Left lung (tissue), 14 donors: ENCODE measurements around the gene GCSH. TPM values are rescaled to one million over a fixed set of nuclear protein-coding genes. Genes with fewer than 3 reads are reported as not detected.

Source experiments
- ATAC-seq: fragments of 200-7000 bp; cut with Tn5 transposase; one replicate; pipeline ENCODE4 v1.9.1; 2020; ENCODE audit warnings: moderate library complexity
- DNase-seq, 4 donors: peaks; one replicate each; pipeline ENCODE4 v3.0.0-alpha.2; 2013 to 2020
- H3K27ac ChIP-seq, 2 donors: fragments of 200-600 bp; sonication (generic) in 1 of 2; one replicate each; pipeline versions ENCODE4 v1.5.0 to v1.8.0; 2020 to 2021
- H3K27me3 ChIP-seq, 2 donors: fragments of 200-600 bp; sonication (generic) in 1 of 2; one replicate each; pipeline versions ENCODE4 v1.5.0 to v1.8.0; 2020 to 2021
- H3K36me3 ChIP-seq, 2 donors: fragments of 200-600 bp; sonication (generic) in 1 of 2; one replicate each; pipeline versions ENCODE4 v1.5.0 to v1.8.0; 2020 to 2021
- H3K4me1 ChIP-seq, 2 donors: fragments of 200-600 bp; one replicate each; pipeline ENCODE4 v1.8.0; 2021
- H3K4me3 ChIP-seq, 2 donors: fragments of 200-600 bp; sonication (generic) in 1 of 2; one replicate each; pipeline versions ENCODE4 v1.5.0 to v1.8.0; 2020 to 2021; ENCODE audit warnings: mild to moderate bottlenecking in 1 of 2
- H3K9me3 ChIP-seq, 2 donors: fragments of 200-600 bp; sonication (generic) in 1 of 2; one replicate each; pipeline versions ENCODE4 v1.5.0 to v1.8.0; 2020 to 2021
- intact Hi-C, 2 donors: fragments of 100-400 bp; cut with DNase I; formaldehyde crosslinking; loops; one replicate each; pipeline versions ENCODE4 v1.11.2 to v1.14.2; 2022
- long read RNA-seq, 12 donors: library from polyadenylated mRNA in 2 of 12; unstranded in 2 of 12; transcript quantifications; one replicate each; pipeline ENCODE4 v2.0.0 and lab custom pipeline, GENCODE V29; 2019 to 2026
- polyA plus RNA-seq, 6 donors: library from polyadenylated mRNA; unstranded; fragments of 120-200 nt; gene quantifications; one replicate each; pipeline ENCODE4 v1.2.1, GENCODE V29; 2013; ENCODE audit not compliant: insufficient read length in 6 of 6
- total RNA-seq, 2 donors: library from RNA; stranded (reverse); fragmentation: NEBNext Ultra II Directional; extraction: Animal tissue kit (Norgen Biotek cat#: 25700); gene quantifications; one replicate each; pipeline ENCODE4 v1.2.1, GENCODE V29; 2021
- TF ChIP-seq, protein P1 (sequence below), 2 donors: fragments of 200-600 bp; sonication (generic) in 1 of 2; IDR thresholded peaks; one replicate each; pipeline versions ENCODE4 v1.5.0 to v1.8.0; 2021; ENCODE audit warnings: antibody characterized with exemption in 2 of 2
- donor health status: DM: no; HTN: yes; CAD: no.
- donor health status: DM: no; HTN: no; CAD: no.

The GCSH gene
- 10 to 100 TPM; 22.2 to 33.9 TPM for total RNA-seq
- 10 to 100 TPM; 63.3 to 68.9 (median 65.7) TPM for polyA plus RNA-seq
- long read RNA-seq, donor 1, transcript GCSH-201 (5 exons, 1,597 nt) = major isoform, 32 of 33 reads
- long read RNA-seq, donor 1, partial matches to known transcripts = 0 of 33 reads
- long read RNA-seq, donor 1, other reads (novel, unspliced or antisense) = 0 of 33 reads
- long read RNA-seq, donor 2, transcript GCSH-201 (5 exons, 1,597 nt) = major isoform, 31 of 35 reads
- long read RNA-seq, donor 2, partial matches to known transcripts = 0 of 35 reads
- long read RNA-seq, donor 2, other reads (novel, unspliced or antisense) = 0 of 35 reads
- long read RNA-seq, donor 3, transcript GCSH-201 (5 exons, 1,597 nt) = major isoform, 28 of 33 reads
- long read RNA-seq, donor 3, partial matches to known transcripts = 0 of 33 reads
- long read RNA-seq, donor 3, other reads (novel, unspliced or antisense) = 0 of 33 reads
- long read RNA-seq, donor 4, transcript GCSH-201 (5 exons, 1,597 nt) = major isoform, 25 of 27 reads
- long read RNA-seq, donor 4, partial matches to known transcripts = 0 of 27 reads
- long read RNA-seq, donor 4, other reads (novel, unspliced or antisense) = 0 of 27 reads
- long read RNA-seq, donor 5, transcript GCSH-201 (5 exons, 1,597 nt) = major isoform, 28 of 28 reads
- long read RNA-seq, donor 5, partial matches to known transcripts = 0 of 28 reads
- long read RNA-seq, donor 5, other reads (novel, unspliced or antisense) = 0 of 28 reads
- long read RNA-seq, donor 6, transcript GCSH-201 (5 exons, 1,597 nt) = major isoform, 23 of 23 reads
- long read RNA-seq, donor 6, partial matches to known transcripts = 0 of 23 reads
- long read RNA-seq, donor 6, other reads (novel, unspliced or antisense) = 0 of 23 reads
- long read RNA-seq, donor 7, transcript GCSH-201 (5 exons, 1,597 nt) = major isoform, 16 of 17 reads
- long read RNA-seq, donor 7, partial matches to known transcripts = 0 of 17 reads
- long read RNA-seq, donor 7, other reads (novel, unspliced or antisense) = 0 of 17 reads
- long read RNA-seq, donor 8, transcript GCSH-201 (5 exons, 1,597 nt) = major isoform, 16 of 19 reads
- long read RNA-seq, donor 8, partial matches to known transcripts = 0 of 19 reads
- long read RNA-seq, donor 8, other reads (novel, unspliced or antisense) = 0 of 19 reads
- long read RNA-seq, donor 9, partial matches to known transcripts = 0 of 1 reads
- long read RNA-seq, donor 9, other reads (novel, unspliced or antisense) = 0 of 1 reads
- long read RNA-seq, donor 10, transcript GCSH-201 (5 exons, 1,597 nt) = major isoform, 32 of 37 reads
- long read RNA-seq, donor 10, partial matches to known transcripts = 0 of 37 reads
- long read RNA-seq, donor 10, other reads (novel, unspliced or antisense) = 2 of 37 reads
- long read RNA-seq, donor 11 = 0 reads
- long read RNA-seq, donor 12, transcript GCSH-201 (5 exons, 1,597 nt) = major isoform, 9 of 11 reads
- long read RNA-seq, donor 12, partial matches to known transcripts = 0 of 11 reads
- long read RNA-seq, donor 12, other reads (novel, unspliced or antisense) = 0 of 11 reads

DNA sequence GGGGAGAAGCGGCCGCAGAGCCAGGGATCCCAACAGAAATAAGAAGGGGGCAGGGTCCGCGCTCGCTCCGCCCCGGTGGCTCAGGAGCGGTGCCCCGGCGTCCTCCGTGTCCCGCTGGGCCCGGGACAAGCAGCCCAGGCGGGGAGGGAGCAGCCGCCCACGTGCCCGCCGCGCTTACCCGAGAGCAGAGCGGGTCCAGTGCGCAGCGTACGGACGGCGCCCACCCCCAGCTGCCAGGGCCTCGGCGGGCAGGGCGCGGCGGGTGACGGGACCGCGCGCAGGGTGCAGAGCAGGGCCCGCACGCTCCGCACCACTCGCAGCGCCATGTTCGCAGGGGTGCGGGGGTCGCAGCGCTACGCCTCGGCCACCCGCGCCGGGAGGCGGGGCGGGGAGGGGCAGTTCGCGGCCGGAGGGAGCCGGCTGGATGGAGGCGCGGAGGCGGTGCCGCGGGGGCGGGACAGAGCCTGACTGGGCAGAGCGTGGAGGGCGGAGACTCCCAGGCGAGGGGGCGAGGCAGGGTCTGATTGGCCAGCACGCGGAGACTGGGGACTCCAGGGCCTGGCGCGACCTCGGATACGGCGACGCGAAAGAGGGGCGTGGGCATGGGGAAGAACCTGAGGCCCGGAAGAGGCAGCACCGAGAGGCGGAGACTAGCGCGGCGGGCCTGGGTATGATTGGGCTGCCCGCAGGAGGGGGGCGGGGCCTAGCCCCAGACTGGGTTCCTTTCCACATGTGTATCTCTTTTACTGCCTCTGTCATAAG is at the start of gene GCSH:
TSS of gene GCSH (minus strand) at position 443 of the 762 bp plus-strand sequence. CDS start at position 326, 117 bp downstream.
- intact Hi-C loops = no loop called here
- no peaks in the 10 kb centered on the region for H3K27me3 ChIP-seq
- DNase-seq (peak; percentile 96 to 100 (median 100)), ATAC-seq (peak; percentile 99)
- H3K9me3 ChIP-seq = no peaks in the 10 kb centered on the region
- H3K4me3 ChIP-seq = peak within 1 kb of the TSS; percentile 88 to 93
- peaks cover 0 to 3% of the 10 kb centered on the region in 2 donors for H3K4me1 ChIP-seq
- peak within 1 kb of the TSS; percentile 70 to 80 for H3K27ac ChIP-seq
- TF ChIP-seq, protein P1, sequence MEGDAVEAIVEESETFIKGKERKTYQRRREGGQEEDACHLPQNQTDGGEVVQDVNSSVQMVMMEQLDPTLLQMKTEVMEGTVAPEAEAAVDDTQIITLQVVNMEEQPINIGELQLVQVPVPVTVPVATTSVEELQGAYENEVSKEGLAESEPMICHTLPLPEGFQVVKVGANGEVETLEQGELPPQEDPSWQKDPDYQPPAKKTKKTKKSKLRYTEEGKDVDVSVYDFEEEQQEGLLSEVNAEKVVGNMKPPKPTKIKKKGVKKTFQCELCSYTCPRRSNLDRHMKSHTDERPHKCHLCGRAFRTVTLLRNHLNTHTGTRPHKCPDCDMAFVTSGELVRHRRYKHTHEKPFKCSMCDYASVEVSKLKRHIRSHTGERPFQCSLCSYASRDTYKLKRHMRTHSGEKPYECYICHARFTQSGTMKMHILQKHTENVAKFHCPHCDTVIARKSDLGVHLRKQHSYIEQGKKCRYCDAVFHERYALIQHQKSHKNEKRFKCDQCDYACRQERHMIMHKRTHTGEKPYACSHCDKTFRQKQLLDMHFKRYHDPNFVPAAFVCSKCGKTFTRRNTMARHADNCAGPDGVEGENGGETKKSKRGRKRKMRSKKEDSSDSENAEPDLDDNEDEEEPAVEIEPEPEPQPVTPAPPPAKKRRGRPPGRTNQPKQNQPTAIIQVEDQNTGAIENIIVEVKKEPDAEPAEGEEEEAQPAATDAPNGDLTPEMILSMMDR (IDR thresholded peaks at IDR 0.05) = no peak
- no peaks in the 10 kb centered on the region for H3K36me3 ChIP-seq

DNA sequence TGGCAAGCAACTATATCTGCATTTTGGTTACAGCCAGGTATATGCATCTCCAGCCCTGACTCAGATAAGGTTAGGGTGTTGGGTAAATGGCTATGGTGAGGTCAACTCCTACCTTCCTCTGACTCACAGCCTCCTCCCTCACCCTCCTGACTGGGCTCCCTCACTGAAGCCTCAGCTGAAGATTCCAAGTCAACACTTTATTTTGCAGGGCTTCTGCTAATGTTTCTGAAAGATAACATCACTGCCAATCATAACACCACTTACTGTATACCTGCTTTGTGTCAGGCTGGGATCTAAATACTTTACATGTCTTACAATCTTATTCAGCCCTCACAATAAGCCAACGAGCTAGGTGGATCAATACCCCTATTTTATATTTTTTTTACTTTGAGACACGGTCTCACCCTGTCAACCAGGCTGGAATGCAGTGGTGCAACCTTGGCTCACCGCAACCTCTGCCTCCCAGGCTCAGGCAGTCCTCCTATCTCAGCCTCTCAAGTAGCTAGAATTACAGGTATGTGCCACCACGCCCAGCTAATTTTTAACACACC is 47.8 kb upstream of the GCSH start:
- TF ChIP-seq, protein P1 (IDR thresholded peaks at IDR 0.05) = no peak
- DNase-seq = no peak
- H3K36me3 ChIP-seq = no peaks in the 10 kb centered on the region
- ATAC-seq = peak; percentile 74
- H3K27ac ChIP-seq = no peak overlapping the region
- no peak overlapping the region for H3K4me3 ChIP-seq
- no peaks in the 10 kb centered on the region for H3K4me1 ChIP-seq
- H3K27me3 ChIP-seq = peaks cover 0 to 19% of the 10 kb centered on the region in 2 donors
- H3K9me3 ChIP-seq = no peaks in the 10 kb centered on the region
- intact Hi-C loops = no loop called here

DNA sequence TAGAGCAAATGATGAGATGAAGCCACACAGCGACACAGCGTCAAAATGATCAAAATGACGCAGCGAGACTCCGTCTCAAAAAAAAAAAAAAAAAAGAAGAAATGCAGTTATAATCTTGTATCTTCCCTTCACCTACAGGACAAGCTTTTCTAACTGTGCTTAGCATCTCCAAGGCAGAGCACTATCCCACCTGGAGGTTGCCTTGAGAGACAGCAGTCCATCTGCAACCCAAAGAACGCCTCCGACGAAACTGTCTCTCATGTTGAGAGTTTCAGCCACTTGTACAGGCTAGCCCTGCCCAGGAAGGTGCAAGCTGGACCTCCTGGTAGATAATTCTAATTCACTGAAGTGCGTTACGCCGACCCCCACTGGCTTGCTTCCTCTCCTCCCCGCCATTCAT is 46.7 kb upstream of the GCSH start:
- H3K27ac ChIP-seq = no peak overlapping the region
- DNase-seq (no peak), ATAC-seq (no peak)
- H3K4me3 ChIP-seq = no peak overlapping the region
- no peaks in the 10 kb centered on the region for H3K4me1 ChIP-seq
- H3K9me3 ChIP-seq = no peaks in the 10 kb centered on the region
- H3K36me3 ChIP-seq = no peaks in the 10 kb centered on the region
- intact Hi-C loops = no loop called here
- peaks cover 0 to 19% of the 10 kb centered on the region in 2 donors for H3K27me3 ChIP-seq
- TF ChIP-seq, protein P1 (IDR thresholded peaks at IDR 0.05) = no peak
